Activated CD8-positive, alpha-beta T cell treated with anti-CD3 and anti-CD28 coated beads for 36 hours (primary cell): ENCODE data around the gene AREG. TPM values are rescaled to one million over a fixed set of nuclear protein-coding genes. Genes with fewer than 3 reads are reported as not detected.

Experiments used
- ATAC-seq: fragments of 200-7000 bp; cut with Tn5 transposase; one replicate; pipeline ENCODE4 v1.10.0; 2021; ENCODE audit warnings: mild to moderate bottlenecking, moderate library complexity
- CTCF ChIA-PET: fragments of 350-600 bp; sonication (Branson Sonifier 250); formaldehyde crosslinking; loops from one replicate; lab custom pipeline; 2021; ENCODE audit warnings: antibody characterized with exemption; lab: Charles Lee
- POLR2A ChIA-PET: fragments of 350-600 bp; sonication (Branson Sonifier 250); formaldehyde crosslinking; loops from one replicate; lab custom pipeline; 2021; ENCODE audit warnings: antibody characterized with exemption; lab: Charles Lee
- DNase-seq: peaks from one replicate; pipeline ENCODE4 v3.0.0-alpha.2; 2020
- H3K27ac Mint-ChIP-seq: one replicate; pipeline ENCODE4 v1.8.0; 2021; ENCODE audit warnings: mild to moderate bottlenecking, mixed read lengths
- H3K27me3 Mint-ChIP-seq: one replicate; pipeline ENCODE4 v1.8.0; 2021; ENCODE audit warnings: mixed read lengths
- H3K36me3 Mint-ChIP-seq: one replicate; pipeline ENCODE4 v1.8.0; 2021; ENCODE audit warnings: low read depth, mixed read lengths
- H3K4me1 Mint-ChIP-seq: one replicate; pipeline ENCODE4 v1.8.0; 2021; ENCODE audit warnings: low read depth, mixed read lengths
- H3K4me3 Mint-ChIP-seq: one replicate; pipeline ENCODE4 v1.8.0; 2021; ENCODE audit warnings: mild to moderate bottlenecking, moderate library complexity, mixed read lengths
- H3K9me3 Mint-ChIP-seq: one replicate; pipeline ENCODE4 v1.8.0; 2021; ENCODE audit warnings: mixed read lengths
- CTCF ChIP-seq: fragments of 200-600 bp; IDR thresholded peaks from one replicate; pipeline ENCODE4 v1.8.0; 2022; ENCODE audit warnings: antibody characterized with exemption, mild to moderate bottlenecking
- intact Hi-C: fragments of 100-400 bp; cut with micrococcal nuclease; formaldehyde crosslinking; loops from one replicate; pipeline ENCODE4 v1.10.0; 2022
- total RNA-seq, 2 experiments: library from RNA; stranded (reverse); gene quantifications; one replicate each; pipeline ENCODE4 v1.2.3, GENCODE V29; 2021

AREG gene
- total RNA-seq, 2 experiments from 2014 or later, result 0.67 to 0.99 TPM

DNA sequence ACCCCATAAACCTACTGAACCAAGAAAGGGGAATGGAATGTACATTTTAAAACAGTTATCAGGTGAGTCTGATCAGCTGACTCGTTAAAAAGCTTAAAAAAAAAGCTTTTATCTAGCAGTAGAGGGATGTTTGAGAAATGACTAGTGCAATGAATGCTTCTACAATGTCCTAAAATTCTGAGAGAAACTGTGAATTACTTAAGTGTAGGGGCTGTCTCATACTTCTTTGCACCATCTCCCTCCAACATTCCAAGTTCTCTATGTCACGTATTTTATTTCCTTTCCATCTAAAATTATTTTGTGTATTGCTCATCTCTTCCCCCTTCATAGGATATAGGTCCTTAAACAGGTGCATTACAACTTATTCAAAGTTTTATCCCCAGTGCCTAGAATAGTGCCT lies 11.9 kb upstream of the AREG start:
- Mint-ChIP-seq H3K27ac (no peak overlapping the region), H3K9me3 (no peaks in the 10 kb centered on the region), H3K27me3 (peaks cover 2% of the 10 kb centered on the region), H3K4me3 (no peak overlapping the region), H3K4me1 (no peaks in the 10 kb centered on the region), H3K36me3 (no peaks in the 10 kb centered on the region)
- DNase-seq (no peak), ATAC-seq (no peak)
- intact Hi-C loops, result no loop called here
- ChIA-PET CTCF (no interaction called here), POLR2A (no interaction called here)
- TF ChIP-seq CTCF, result no peak

DNA sequence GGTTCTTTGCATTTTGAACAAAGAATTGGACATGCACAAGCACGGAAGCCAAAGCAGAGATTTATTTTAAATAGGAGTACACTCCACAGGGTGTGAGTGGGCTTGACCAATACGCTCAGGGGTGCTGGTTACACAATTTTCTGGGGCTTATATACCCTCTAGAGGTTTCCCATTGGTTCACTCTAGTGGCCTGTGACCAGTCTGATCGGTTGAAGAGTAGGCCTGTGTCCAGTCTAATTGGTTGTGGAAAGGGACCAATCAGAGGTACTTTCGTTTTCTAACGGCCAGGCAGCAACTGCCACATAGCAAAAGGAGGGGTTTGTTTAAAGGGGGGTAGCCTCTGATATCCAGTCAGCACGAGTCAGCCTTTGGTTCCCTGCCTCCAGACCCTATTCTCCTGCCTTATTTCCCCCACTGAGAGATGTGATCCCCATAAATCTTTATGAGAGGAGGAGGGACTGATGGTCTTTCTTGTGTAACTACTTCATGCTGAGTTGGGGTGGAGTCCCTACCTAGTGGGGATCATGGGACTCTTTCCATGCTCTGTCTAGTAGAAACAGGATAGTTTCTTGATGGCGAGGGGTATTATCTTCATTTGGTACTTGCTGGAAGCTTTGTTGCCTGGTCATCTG lies 11.3 kb upstream of the AREG start:
- ChIA-PET POLR2A (no interaction called here), CTCF (no interaction called here)
- no peak for TF ChIP-seq CTCF
- no peaks in the 10 kb centered on the region for H3K9me3 Mint-ChIP-seq
- no peak for DNase-seq
- no peak overlapping the region for H3K4me3 Mint-ChIP-seq
- intact Hi-C loops, result no loop called here
- H3K36me3 Mint-ChIP-seq, result no peaks in the 10 kb centered on the region
- no peaks in the 10 kb centered on the region for H3K4me1 Mint-ChIP-seq
- no peak overlapping the region for H3K27ac Mint-ChIP-seq
- peaks cover 2% of the 10 kb centered on the region for H3K27me3 Mint-ChIP-seq
- ATAC-seq, result no peak

- ChIA-PET CTCF (no interaction called here), POLR2A (no interaction called here)
- Mint-ChIP-seq H3K27me3 (peaks cover 2% of the 10 kb centered on the region), H3K9me3 (no peaks in the 10 kb centered on the region), H3K4me1 (no peaks in the 10 kb centered on the region), H3K36me3 (no peaks in the 10 kb centered on the region), H3K4me3 (no peak overlapping the region), H3K27ac (no peak overlapping the region)
- no peak for TF ChIP-seq CTCF
- DNase-seq (no peak), ATAC-seq (no peak)
- intact Hi-C loops, result no loop called here
Observed at GRCh38 chr4:74435296-74435695, 9.6 kb upstream of the AREG start.

DNA sequence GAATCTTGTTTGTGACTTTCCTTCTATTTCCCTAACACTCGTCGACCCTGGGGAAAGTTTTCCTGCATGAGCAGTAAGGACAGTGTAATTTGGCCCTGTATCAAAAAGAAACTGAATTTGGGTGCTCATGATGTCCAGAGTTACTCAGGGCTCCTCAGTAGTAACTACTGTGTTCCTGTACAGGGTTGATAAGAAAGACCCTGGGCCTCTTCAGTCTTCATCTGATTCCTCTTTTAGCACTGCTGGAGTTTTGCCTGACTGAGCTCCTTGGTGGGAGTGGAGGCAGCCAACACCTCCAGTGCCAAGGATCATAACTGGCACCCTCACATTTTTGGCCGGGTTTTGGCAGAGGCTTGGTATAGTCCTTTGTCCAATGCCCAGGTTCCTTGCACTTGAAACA lies 7.1 kb upstream of the AREG start:
- ChIA-PET CTCF (interaction anchor here (1.1 kb wide), 1 partner anchor 36 kb away, joined by 3 read pairs; no protein-coding TSS in a partner anchor), POLR2A (no interaction called here)
- H3K36me3 Mint-ChIP-seq, result no peaks in the 10 kb centered on the region

GRCh38 chr4:74438661-74439060 lies 6.3 kb upstream of the AREG start:
- Mint-ChIP-seq H3K27me3 (no peaks in the 10 kb centered on the region), H3K36me3 (no peaks in the 10 kb centered on the region), H3K9me3 (no peaks in the 10 kb centered on the region), H3K4me3 (no peak overlapping the region), H3K27ac (no peak overlapping the region), H3K4me1 (no peaks in the 10 kb centered on the region)
- ATAC-seq (no peak), DNase-seq (no peak)
- ChIA-PET CTCF (no interaction called here), POLR2A (no interaction called here)
- no peak for TF ChIP-seq CTCF
- intact Hi-C loops, result no loop called here

More for the DNA sequence above, 7.1 kb upstream of the AREG start:
- intact Hi-C loops, result no loop called here
- no peak overlapping the region for H3K27ac Mint-ChIP-seq
- no peaks in the 10 kb centered on the region for H3K9me3 Mint-ChIP-seq
- H3K4me1 Mint-ChIP-seq, result no peaks in the 10 kb centered on the region
- ATAC-seq (no peak), DNase-seq (no peak)
- TF ChIP-seq CTCF, result no peak
- H3K4me3 Mint-ChIP-seq, result no peak overlapping the region
- H3K27me3 Mint-ChIP-seq, result no peaks in the 10 kb centered on the region
